ENCODE measurements around the gene CUZD1. TPM values are rescaled to one million over a fixed set of nuclear protein-coding genes. Genes with fewer than 3 reads are reported as not detected.

CUZD1 gene
- total RNA-seq, 2 experiments from 2014 or later, result 1.3 to 1.5 TPM

GRCh38 chr10:122855745-122856144 lies 10.1 kb upstream of the CUZD1 start:
- TF ChIP-seq CTCF (IDR thresholded peaks at IDR 0.05), result no peak
- Mint-ChIP-seq H3K4me1 (ENCODE audit: low read depth) (peaks cover 18% of the 10 kb centered on the region), H3K4me3 (no peak overlapping the region), H3K27ac (no peak overlapping the region), H3K9me3 (peaks cover 9% of the 10 kb centered on the region), H3K36me3 (ENCODE audit: low read depth) (peaks cover 54% of the 10 kb centered on the region), H3K27me3 (no peaks in the 10 kb centered on the region)
- DNase-seq (no peak), ATAC-seq (no peak)
- ChIA-PET POLR2A (no interaction called here), CTCF (no interaction called here)
- intact Hi-C loops (cut with micrococcal nuclease), result no loop called here

- no peaks in the 10 kb centered on the region for H3K27me3 Mint-ChIP-seq
- H3K27ac Mint-ChIP-seq, result no peak overlapping the region
- peaks cover 64% of the 10 kb centered on the region for H3K36me3 Mint-ChIP-seq (ENCODE audit: low read depth)
- intact Hi-C loops (cut with micrococcal nuclease), result no loop called here
- no peak for ATAC-seq
- no peak overlapping the region for H3K4me3 Mint-ChIP-seq
- POLR2A ChIA-PET, result no interaction called here
- H3K4me1 Mint-ChIP-seq (ENCODE audit: low read depth), result peaks cover 18% of the 10 kb centered on the region
- CTCF ChIA-PET, result no interaction called here
- TF ChIP-seq CTCF (IDR thresholded peaks at IDR 0.05), result no peak
- DNase-seq, result no peak
- peaks cover 9% of the 10 kb centered on the region for H3K9me3 Mint-ChIP-seq
These were observed 9.0 kb upstream of the CUZD1 start for GRCh38 chr10:122854648-122855047.

- H3K27ac Mint-ChIP-seq, result no peak overlapping the region
- no peak for ATAC-seq
- no peak for TF ChIP-seq CTCF (IDR thresholded peaks at IDR 0.05)
- peaks cover 18% of the 10 kb centered on the region for H3K4me1 Mint-ChIP-seq (ENCODE audit: low read depth)
- DNase-seq, result no peak
- no peak overlapping the region for H3K4me3 Mint-ChIP-seq
- H3K9me3 Mint-ChIP-seq, result peaks cover 6% of the 10 kb centered on the region
- CTCF ChIA-PET, result no interaction called here
- intact Hi-C loops (cut with micrococcal nuclease), result no loop called here
- peaks cover 58% of the 10 kb centered on the region for H3K36me3 Mint-ChIP-seq (ENCODE audit: low read depth)
- POLR2A ChIA-PET, result interaction anchor here (0.6 kb wide), 1 partner anchor 132 kb away, joined by 4 read pairs; no protein-coding TSS in a partner anchor
- H3K27me3 Mint-ChIP-seq, result no peaks in the 10 kb centered on the region
These were observed 8.1 kb upstream of the CUZD1 start for GRCh38 chr10:122853665-122854313.

- Mint-ChIP-seq H3K9me3 (peaks cover 5% of the 10 kb centered on the region), H3K4me1 (ENCODE audit: low read depth) (peaks cover 18% of the 10 kb centered on the region), H3K4me3 (no peak overlapping the region), H3K36me3 (ENCODE audit: low read depth) (peaks cover 59% of the 10 kb centered on the region), H3K27ac (peak overlapping the region; percentile 38), H3K27me3 (no peaks in the 10 kb centered on the region)
- POLR2A ChIA-PET, result no interaction called here
- intact Hi-C loops (cut with micrococcal nuclease), result no loop called here
- no peak for ATAC-seq
- CTCF ChIA-PET, result no interaction called here
- TF ChIP-seq CTCF (IDR thresholded peaks at IDR 0.05), result no peak
- DNase-seq, result no peak
These were observed 6.6 kb upstream of the CUZD1 start for GRCh38 chr10:122852261-122852660.

- DNase-seq (no peak), ATAC-seq (no peak)
- Mint-ChIP-seq H3K4me3 (no peak overlapping the region), H3K4me1 (ENCODE audit: low read depth) (peaks cover 18% of the 10 kb centered on the region), H3K27me3 (no peaks in the 10 kb centered on the region), H3K36me3 (ENCODE audit: low read depth) (peaks cover 64% of the 10 kb centered on the region), H3K9me3 (peaks cover 5% of the 10 kb centered on the region), H3K27ac (no peak overlapping the region)
- POLR2A ChIA-PET, result no interaction called here
- CTCF ChIA-PET, result no interaction called here
- no peak for TF ChIP-seq CTCF (IDR thresholded peaks at IDR 0.05)
- intact Hi-C loops (cut with micrococcal nuclease), result no loop called here
These were observed 5.3 kb upstream of the CUZD1 start for GRCh38 chr10:122850705-122851640.
